Caco-2 (cell line): ENCODE measurements around the gene KRT2. TPM values are rescaled to one million over a fixed set of nuclear protein-coding genes. Genes with fewer than 3 reads are reported as not detected.

ENCODE experiments used
- BruUV-seq: library from RNA; stranded (reverse); fragments of 400-500 nt; replicated peaks from 2 replicates; lab custom pipeline; 2021; lab: Mats Ljungman, UMichigan
- CTCF ChIA-PET: fragments of 300-600 bp; sonication (Branson Sonifier 250); formaldehyde crosslinking; loops from one replicate; lab custom pipeline; 2022; ENCODE audit warnings: antibody characterized with exemption; lab: Charles Lee
- POLR2A ChIA-PET: fragments of 300-600 bp; sonication (Branson Sonifier 250); formaldehyde crosslinking; loops from one replicate; lab custom pipeline; 2022; ENCODE audit warnings: antibody characterized with exemption; lab: Charles Lee
- DNase-seq, 2 experiments: peaks; one replicate each; pipeline versions ENCODE4 v3.0.0 to v3.0.0-alpha.2; 2020 to 2022
- H3K27me3 ChIP-seq: replicated peaks from 2 replicates; pipeline ENCODE4 v1.6.0; 2011; ENCODE audit warnings: low read length; ENCODE audit not compliant: control insufficient read depth, insufficient read depth
- H3K36me3 ChIP-seq: 2 replicates; pipeline ENCODE4 v1.5.1; 2011; ENCODE audit warnings: low read length; ENCODE audit not compliant: control insufficient read depth, insufficient read depth
- H3K4me1 ChIP-seq: fragments of 250-450 bp; sonication (Bioruptor Pico); 2 replicates; pipeline ENCODE4 v1.5.1; 2020; ENCODE audit warnings: mild to moderate bottlenecking
- H3K4me3 ChIP-seq: 2 replicates; pipeline ENCODE4 v1.5.1; 2011; ENCODE audit warnings: low read depth, mild to moderate bottlenecking, control low read depth, low read length
- H3K9me3 ChIP-seq: fragments of 250-450 bp; sonication (Bioruptor Pico); 2 replicates; pipeline ENCODE4 v1.5.1; 2020; ENCODE audit warnings: mild to moderate bottlenecking, moderate library complexity
- H3K27ac Mint-ChIP-seq: one replicate; pipeline ENCODE4 v1.8.0; 2022; ENCODE audit warnings: mixed read lengths; ENCODE audit not compliant: unreplicated experiment
- H3K27me3 Mint-ChIP-seq: one replicate; pipeline ENCODE4 v1.8.0; 2022; ENCODE audit warnings: mixed read lengths; ENCODE audit not compliant: insufficient read depth, unreplicated experiment
- H3K36me3 Mint-ChIP-seq: one replicate; pipeline ENCODE4 v1.8.0; 2022; ENCODE audit warnings: mild to moderate bottlenecking, mixed read lengths; ENCODE audit not compliant: insufficient read depth, unreplicated experiment
- H3K4me1 Mint-ChIP-seq: one replicate; pipeline ENCODE4 v1.8.0; 2022; ENCODE audit warnings: low read depth, mixed read lengths; ENCODE audit not compliant: unreplicated experiment
- H3K4me3 Mint-ChIP-seq: one replicate; pipeline ENCODE4 v1.8.0; 2022; ENCODE audit warnings: mild to moderate bottlenecking, moderate library complexity, mixed read lengths; ENCODE audit not compliant: unreplicated experiment
- H3K9me3 Mint-ChIP-seq: one replicate; pipeline ENCODE4 v1.8.0; 2022; ENCODE audit warnings: mixed read lengths; ENCODE audit not compliant: unreplicated experiment
- CTCF ChIP-seq, 2 experiments: fragments of 200-600 bp in 1 of 2; IDR thresholded peaks; 1 replicate in 1 of 2; 2 replicates in 1 of 2; pipeline versions ENCODE4 v1.5.1 to v1.8.0; 2011 to 2022; ENCODE audit warnings: antibody characterized with exemption in 1 of 2, control low read depth in 1 of 2, inconsistent platforms in 1 of 2, low read depth in 1 of 2, low read length in 1 of 2, mild to moderate bottlenecking in 1 of 2, moderate library complexity in 1 of 2; ENCODE audit not compliant: insufficient read depth in 1 of 2, severe bottlenecking in 1 of 2, unreplicated experiment in 1 of 2
- intact Hi-C: fragments of 100-400 bp; cut with micrococcal nuclease; formaldehyde crosslinking; loops from one replicate; pipeline ENCODE4 v1.10.0; 2022; ENCODE audit not compliant: unreplicated experiment
- total RNA-seq: library from RNA; stranded (reverse); gene quantifications from 2 replicates; pipeline ENCODE4 v1.2.3, GENCODE V29; 2022

KRT2 gene
- total RNA-seq, 1 experiment from 2014 or later, result not detected

DNA sequence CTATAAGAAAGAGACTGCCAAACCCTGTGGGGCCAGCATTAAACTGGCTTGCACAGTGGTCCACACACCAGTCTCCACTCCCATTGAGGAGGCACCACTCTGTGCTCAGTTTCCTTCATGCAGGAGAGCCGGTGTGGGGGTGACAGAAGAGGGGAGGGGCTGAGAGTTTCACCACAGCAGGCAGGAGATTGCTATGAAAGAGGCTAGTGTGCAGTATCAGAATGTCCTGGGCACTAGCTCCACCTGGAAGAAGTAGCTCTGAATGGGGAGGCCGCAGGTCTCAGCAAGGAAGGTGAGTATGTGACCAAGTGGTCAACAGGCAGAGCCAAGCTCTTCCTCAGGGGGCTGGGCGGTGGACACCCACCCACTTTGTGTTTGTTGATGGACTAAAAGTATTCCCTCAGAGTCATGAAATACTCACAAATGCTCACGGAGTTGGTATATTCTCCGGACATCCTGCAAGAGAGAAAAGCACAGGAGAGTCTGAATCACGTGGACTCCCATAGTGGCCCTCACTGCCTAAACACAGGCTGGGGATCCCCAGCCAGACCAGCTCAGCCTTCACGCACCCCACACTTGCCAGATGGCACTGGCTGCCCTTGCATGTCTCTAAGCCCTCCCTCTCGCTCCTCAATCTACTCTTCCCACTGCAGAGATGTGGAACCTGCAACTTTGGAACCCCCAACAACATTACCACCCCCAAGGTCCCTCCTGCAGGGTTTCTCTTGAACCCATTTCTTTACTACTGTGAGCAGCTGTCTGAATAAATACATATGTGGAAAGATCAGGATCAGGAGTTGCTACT lies 43.0 kb downstream of the KRT2 start:
- Mint-ChIP-seq H3K36me3 (peaks cover 6% of the 10 kb centered on the region), H3K4me1 (no peaks in the 10 kb centered on the region), H3K27me3 (peaks cover 21% of the 10 kb centered on the region), H3K4me3 (no peak overlapping the region), H3K9me3 (no peaks in the 10 kb centered on the region), H3K27ac (no peak overlapping the region)
- H3K36me3 ChIP-seq, result no peaks in the 10 kb centered on the region
- no TSS peak for BruUV-seq
- CTCF ChIA-PET, result no interaction called here
- no peak for DNase-seq
- no peaks in the 10 kb centered on the region for H3K4me1 ChIP-seq
- intact Hi-C loops, result no loop called here
- H3K9me3 ChIP-seq, result no peaks in the 10 kb centered on the region
- no peaks in the 10 kb centered on the region; the same call in 1 of the 2 replicates for H3K27me3 ChIP-seq
- TF ChIP-seq CTCF (IDR thresholded peaks at IDR 0.05; ENCODE audit: insufficient read depth in 1 of 2, low read depth in 1 of 2, low read length in 1 of 2, severe bottlenecking in 1 of 2, unreplicated experiment in 1 of 2), result no peak
- POLR2A ChIA-PET, result no interaction called here
- no peak overlapping the region for H3K4me3 ChIP-seq

- Histone ChIP-seq H3K9me3 (no peaks in the 10 kb centered on the region), H3K36me3 (no peaks in the 10 kb centered on the region), H3K4me3 (no peak overlapping the region), H3K4me1 (no peaks in the 10 kb centered on the region), H3K27me3 (no peaks in the 10 kb centered on the region; the same call in 1 of the 2 replicates)
- Mint-ChIP-seq H3K27me3 (peaks cover 21% of the 10 kb centered on the region), H3K36me3 (peaks cover 6% of the 10 kb centered on the region), H3K27ac (no peak overlapping the region), H3K4me1 (no peaks in the 10 kb centered on the region), H3K4me3 (no peak overlapping the region), H3K9me3 (no peaks in the 10 kb centered on the region)
- DNase-seq, result no peak
- ChIA-PET POLR2A (no interaction called here), CTCF (no interaction called here)
- intact Hi-C loops, result no loop called here
- TF ChIP-seq CTCF (IDR thresholded peaks at IDR 0.05; ENCODE audit: insufficient read depth in 1 of 2, low read depth in 1 of 2, low read length in 1 of 2, severe bottlenecking in 1 of 2, unreplicated experiment in 1 of 2), result no peak
- BruUV-seq, result no TSS peak
These were observed 43.9 kb downstream of the KRT2 start for GRCh38 chr12:52608161-52608560.

DNA sequence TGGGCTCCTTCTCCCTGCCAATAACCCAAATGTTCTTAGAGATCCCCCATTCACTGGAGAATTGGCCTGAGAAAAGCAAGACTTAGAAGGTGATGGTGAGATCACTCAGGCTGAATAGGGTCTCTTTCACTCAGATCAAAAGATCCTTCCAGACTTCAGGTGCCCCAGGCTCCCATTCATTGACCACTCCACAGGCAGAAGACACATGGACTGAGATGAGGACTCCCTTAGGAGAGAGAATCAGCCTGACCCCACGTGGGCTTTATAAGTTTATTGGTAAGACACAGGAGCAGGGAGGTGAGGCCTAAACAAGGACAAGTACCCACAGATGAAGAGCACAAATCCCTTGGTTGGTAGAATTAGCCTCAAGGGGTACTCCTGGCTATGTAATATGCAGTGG lies 44.7 kb downstream of the KRT2 start:
- H3K4me1 Mint-ChIP-seq, result no peaks in the 10 kb centered on the region
- CTCF ChIA-PET, result no interaction called here
- no peak overlapping the region for H3K27ac Mint-ChIP-seq
- H3K4me3 Mint-ChIP-seq, result no peak overlapping the region
- H3K36me3 Mint-ChIP-seq, result peaks cover 6% of the 10 kb centered on the region
- TF ChIP-seq CTCF (IDR thresholded peaks at IDR 0.05; ENCODE audit: insufficient read depth in 1 of 2, low read depth in 1 of 2, low read length in 1 of 2, severe bottlenecking in 1 of 2, unreplicated experiment in 1 of 2), result no peak
- H3K27me3 Mint-ChIP-seq, result peaks cover 21% of the 10 kb centered on the region
- Histone ChIP-seq H3K36me3 (no peaks in the 10 kb centered on the region), H3K27me3 (no peaks in the 10 kb centered on the region; the same call in 1 of the 2 replicates), H3K9me3 (no peaks in the 10 kb centered on the region), H3K4me1 (no peaks in the 10 kb centered on the region), H3K4me3 (no peak overlapping the region)
- intact Hi-C loops, result no loop called here
- no peaks in the 10 kb centered on the region for H3K9me3 Mint-ChIP-seq
- POLR2A ChIA-PET, result no interaction called here
- no peak for DNase-seq
- BruUV-seq, result no TSS peak
